WTC11 (cell line): ENCODE data around the gene P2RX2.

Experiments used
- ATF6 ChIP-seq: sonication (generic); formaldehyde crosslinking; IDR thresholded peaks from 2 replicates; pipeline ENCODE4 v1.8.1; 2023; ENCODE audit warnings: mild to moderate bottlenecking, missing genetic modification reagents
- CBFB ChIP-seq: sonication (generic); formaldehyde crosslinking; IDR thresholded peaks from 2 replicates; pipeline ENCODE4 v1.8.1; 2022; ENCODE audit warnings: mild to moderate bottlenecking, low read depth, missing genetic modification reagents
- CREB1 ChIP-seq: sonication (generic); formaldehyde crosslinking; IDR thresholded peaks from 2 replicates; pipeline ENCODE4 v1.8.0; 2023; ENCODE audit warnings: mild to moderate bottlenecking, missing genetic modification reagents
- CTCF ChIP-seq: fragments of 200-600 bp; IDR thresholded peaks from 2 replicates; pipeline ENCODE4 v1.8.0; 2022; ENCODE audit warnings: antibody characterized with exemption
- EMX1 ChIP-seq: fragments of 250-450 bp; sonication (Bioruptor Pico); IDR thresholded peaks from 2 replicates; pipeline ENCODE4 v1.8.0; 2021; ENCODE audit warnings: mild to moderate bottlenecking
- TEAD4 ChIP-seq: sonication (generic); formaldehyde crosslinking; IDR thresholded peaks from 2 replicates; pipeline ENCODE4 v1.8.0; 2022; ENCODE audit warnings: mild to moderate bottlenecking, missing genetic modification reagents
- USF2 ChIP-seq: sonication (generic); formaldehyde crosslinking; IDR thresholded peaks from 2 replicates; pipeline ENCODE4 v1.8.1; 2023; ENCODE audit warnings: mild to moderate bottlenecking, missing genetic modification reagents, moderate library complexity
- ZNF121 ChIP-seq: sonication (generic); formaldehyde crosslinking; IDR thresholded peaks from 2 replicates; pipeline ENCODE4 v1.8.0; 2023; ENCODE audit warnings: missing genetic modification reagents
- ZNF232 ChIP-seq: sonication (generic); formaldehyde crosslinking; IDR thresholded peaks from 2 replicates; pipeline ENCODE4 v1.8.0; 2022; ENCODE audit warnings: mild to moderate bottlenecking, missing genetic modification reagents

- no peak for TF ChIP-seq ZNF121
- TF ChIP-seq CTCF = no peak
- no peak for TF ChIP-seq USF2 (CRISPR knock-in tag)
- TF ChIP-seq CBFB (CRISPR knock-in tag) = no peak
- TF ChIP-seq EMX1 (CRISPR knock-in tag) = no peak
- TF ChIP-seq TEAD4 = no peak
- TF ChIP-seq ATF6 (CRISPR knock-in tag) = no peak
- TF ChIP-seq ZNF232 (CRISPR knock-in tag) = no peak
- TF ChIP-seq CREB1 = no peak
Measured at GRCh38 chr12:132621657-132622435, 3.3 kb downstream of the P2RX2 start.
